ENCODE measurements around the gene TANGO2. TPM values are rescaled to one million over a fixed set of nuclear protein-coding genes. Genes with fewer than 3 reads are reported as not detected.

The TANGO2 gene
- total and polyA plus RNA-seq, 2 experiments from 2014 or later: 18.7 to 21.9 TPM

DNA sequence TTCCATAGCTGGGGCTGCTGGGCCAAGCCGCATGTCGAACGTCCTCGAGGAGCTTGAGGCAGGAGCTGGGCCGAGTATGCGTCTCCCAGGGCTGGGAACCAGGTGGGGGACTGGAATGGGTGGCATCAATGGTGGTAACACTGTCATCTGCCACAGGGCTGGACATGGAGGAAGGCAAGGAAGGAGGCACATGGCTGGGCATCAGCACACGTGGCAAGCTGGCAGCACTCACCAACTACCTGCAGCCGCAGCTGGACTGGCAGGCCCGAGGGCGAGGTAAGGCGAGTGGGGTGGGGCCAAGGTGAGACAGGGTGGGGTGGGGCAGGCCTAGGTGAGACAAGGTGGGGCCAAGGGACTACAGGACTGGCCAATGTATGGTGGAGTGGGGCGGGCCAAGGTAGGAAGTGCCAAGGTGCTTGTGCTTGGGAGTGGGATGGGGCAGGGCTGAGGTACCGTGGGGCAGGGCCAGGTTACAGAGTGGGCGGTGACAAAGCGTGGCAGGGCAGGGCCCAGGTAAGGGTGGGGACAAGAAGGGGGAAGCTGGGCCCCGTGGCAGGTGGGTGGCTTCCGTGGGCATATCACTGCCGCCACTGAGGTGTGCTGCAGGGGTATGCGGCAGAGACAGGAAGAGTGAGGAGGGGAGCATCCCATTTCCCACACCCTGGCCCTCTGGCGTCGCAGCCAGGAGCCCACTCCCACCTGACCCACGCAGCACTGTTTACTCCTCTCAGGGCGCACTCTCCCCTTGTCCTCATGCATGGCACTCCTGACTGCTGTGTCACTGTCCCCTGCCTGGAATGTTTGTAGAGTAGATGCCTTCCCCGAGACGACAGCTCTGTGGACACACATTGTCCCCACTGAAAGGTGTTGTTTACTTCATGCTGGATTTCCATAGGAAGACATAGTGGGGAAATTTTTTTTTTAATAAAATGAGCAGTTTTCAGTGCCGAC lies 31.7 kb downstream of the TANGO2 start:
- no peaks in the 10 kb centered on the region for H3K36me3 ChIP-seq
- H3K9me3 ChIP-seq (ENCODE audit: low read depth): no peaks in the 10 kb centered on the region
- no peak overlapping the region for H3K27ac ChIP-seq
- no peak overlapping the region for H3K4me3 ChIP-seq
- no peak for DNase-seq (ENCODE audit: low read depth in 1 of 2, low spot score in 1 of 2)
- TF ChIP-seq, protein P1, sequence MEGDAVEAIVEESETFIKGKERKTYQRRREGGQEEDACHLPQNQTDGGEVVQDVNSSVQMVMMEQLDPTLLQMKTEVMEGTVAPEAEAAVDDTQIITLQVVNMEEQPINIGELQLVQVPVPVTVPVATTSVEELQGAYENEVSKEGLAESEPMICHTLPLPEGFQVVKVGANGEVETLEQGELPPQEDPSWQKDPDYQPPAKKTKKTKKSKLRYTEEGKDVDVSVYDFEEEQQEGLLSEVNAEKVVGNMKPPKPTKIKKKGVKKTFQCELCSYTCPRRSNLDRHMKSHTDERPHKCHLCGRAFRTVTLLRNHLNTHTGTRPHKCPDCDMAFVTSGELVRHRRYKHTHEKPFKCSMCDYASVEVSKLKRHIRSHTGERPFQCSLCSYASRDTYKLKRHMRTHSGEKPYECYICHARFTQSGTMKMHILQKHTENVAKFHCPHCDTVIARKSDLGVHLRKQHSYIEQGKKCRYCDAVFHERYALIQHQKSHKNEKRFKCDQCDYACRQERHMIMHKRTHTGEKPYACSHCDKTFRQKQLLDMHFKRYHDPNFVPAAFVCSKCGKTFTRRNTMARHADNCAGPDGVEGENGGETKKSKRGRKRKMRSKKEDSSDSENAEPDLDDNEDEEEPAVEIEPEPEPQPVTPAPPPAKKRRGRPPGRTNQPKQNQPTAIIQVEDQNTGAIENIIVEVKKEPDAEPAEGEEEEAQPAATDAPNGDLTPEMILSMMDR (IDR thresholded peaks at IDR 0.05; ENCODE audit: low read depth, low read length): no peak
- H3K27me3 ChIP-seq: no peaks in the 10 kb centered on the region
- no peaks in the 10 kb centered on the region for H3K4me1 ChIP-seq (ENCODE audit: low read depth)

DNA sequence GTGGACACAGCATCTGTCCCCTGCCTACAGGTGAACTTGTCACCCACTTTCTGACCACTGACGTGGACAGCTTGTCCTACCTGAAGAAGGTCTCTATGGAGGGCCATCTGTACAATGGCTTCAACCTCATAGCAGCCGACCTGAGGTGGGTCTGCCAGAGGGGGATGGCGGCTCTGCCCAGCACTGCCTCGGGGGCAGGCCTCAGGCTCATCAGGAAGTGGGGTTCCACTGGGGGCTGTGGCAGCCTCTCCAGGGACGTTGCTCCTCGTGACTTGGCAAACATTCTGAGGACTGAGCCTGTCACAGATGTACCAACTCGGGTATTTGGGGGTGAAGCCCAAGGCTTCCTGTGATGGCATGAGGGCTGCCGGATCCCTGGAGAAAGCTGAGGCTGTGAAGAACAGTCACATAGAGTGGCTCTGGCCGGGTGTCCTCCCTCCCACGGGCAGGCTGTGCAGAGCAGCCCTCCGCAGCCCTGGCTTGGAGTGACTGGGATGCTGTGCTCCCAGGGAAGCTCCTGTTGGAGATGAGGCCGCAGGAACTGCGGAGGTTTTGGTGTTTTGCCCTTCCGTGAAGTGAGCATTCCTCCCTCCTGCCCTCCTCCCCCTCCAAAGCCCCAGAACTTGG lies 32.6 kb downstream of the TANGO2 start:
- H3K4me3 ChIP-seq: no peak overlapping the region
- no peak for DNase-seq (ENCODE audit: low read depth in 1 of 2, low spot score in 1 of 2)
- H3K27ac ChIP-seq: no peak overlapping the region
- TF ChIP-seq, protein P1 (IDR thresholded peaks at IDR 0.05; ENCODE audit: low read depth, low read length): no peak
- H3K9me3 ChIP-seq (ENCODE audit: low read depth): no peaks in the 10 kb centered on the region
- no peaks in the 10 kb centered on the region for H3K27me3 ChIP-seq
- H3K4me1 ChIP-seq (ENCODE audit: low read depth): peaks cover 2% of the 10 kb centered on the region
- H3K36me3 ChIP-seq: no peaks in the 10 kb centered on the region

DNA sequence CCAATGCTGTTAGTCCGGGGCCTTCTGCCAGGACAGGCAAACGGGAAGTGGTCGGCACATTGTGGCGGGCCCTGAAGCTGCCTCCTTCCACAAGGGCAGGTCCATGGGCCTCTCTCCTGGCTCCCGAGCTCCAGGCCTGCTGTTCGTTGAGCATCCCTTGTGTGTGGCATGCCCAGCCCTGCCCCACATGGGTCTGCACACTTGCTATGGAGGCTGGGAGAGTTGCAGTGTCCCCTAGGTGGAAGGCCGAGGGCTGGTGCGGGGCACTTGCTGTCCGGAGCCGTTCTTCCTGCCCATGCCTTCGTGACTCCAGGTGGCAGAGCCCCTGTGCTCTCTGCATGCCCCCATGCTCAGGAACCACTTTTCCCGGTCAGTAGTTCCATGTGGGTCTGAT lies 33.1 kb downstream of the TANGO2 start:
- DNase-seq (ENCODE audit: low read depth in 1 of 2, low spot score in 1 of 2): no peak
- H3K9me3 ChIP-seq (ENCODE audit: low read depth): no peaks in the 10 kb centered on the region
- no peak overlapping the region for H3K27ac ChIP-seq
- H3K4me1 ChIP-seq (ENCODE audit: low read depth): peaks cover 7% of the 10 kb centered on the region
- TF ChIP-seq, protein P1 (IDR thresholded peaks at IDR 0.05; ENCODE audit: low read depth, low read length): no peak
- no peaks in the 10 kb centered on the region for H3K27me3 ChIP-seq
- H3K36me3 ChIP-seq: no peaks in the 10 kb centered on the region
- H3K4me3 ChIP-seq: no peak overlapping the region

DNA sequence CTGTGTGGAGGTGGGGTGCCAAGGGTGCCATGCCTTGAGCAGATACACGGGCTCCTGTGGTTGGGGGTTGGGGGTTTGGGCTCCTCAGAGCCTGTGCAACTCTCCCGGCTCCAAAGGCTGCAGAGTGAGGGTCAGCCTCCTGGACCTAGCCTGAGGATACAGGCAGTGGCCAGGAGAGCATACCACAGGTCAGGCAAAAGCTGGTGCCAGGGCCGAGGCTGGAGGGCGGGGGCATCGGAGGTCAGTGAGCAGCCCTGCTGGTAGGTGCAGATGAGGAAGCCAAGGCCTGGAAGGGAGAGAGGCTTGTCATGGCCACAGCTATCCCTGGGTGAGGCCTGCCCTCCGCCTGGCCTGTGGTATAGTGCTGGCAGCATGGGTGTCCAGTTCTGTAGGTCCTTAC lies 33.6 kb downstream of the TANGO2 start:
- Histone ChIP-seq H3K27me3 (no peaks in the 10 kb centered on the region), H3K27ac (no peak overlapping the region), H3K36me3 (no peaks in the 10 kb centered on the region), H3K4me1 (ENCODE audit: low read depth) (peaks cover 12% of the 10 kb centered on the region), H3K4me3 (no peak overlapping the region), H3K9me3 (ENCODE audit: low read depth) (no peaks in the 10 kb centered on the region)
- TF ChIP-seq, protein P1 (IDR thresholded peaks at IDR 0.05; ENCODE audit: low read depth, low read length): no peak
- no peak for DNase-seq (ENCODE audit: low read depth in 1 of 2, low spot score in 1 of 2)

DNA sequence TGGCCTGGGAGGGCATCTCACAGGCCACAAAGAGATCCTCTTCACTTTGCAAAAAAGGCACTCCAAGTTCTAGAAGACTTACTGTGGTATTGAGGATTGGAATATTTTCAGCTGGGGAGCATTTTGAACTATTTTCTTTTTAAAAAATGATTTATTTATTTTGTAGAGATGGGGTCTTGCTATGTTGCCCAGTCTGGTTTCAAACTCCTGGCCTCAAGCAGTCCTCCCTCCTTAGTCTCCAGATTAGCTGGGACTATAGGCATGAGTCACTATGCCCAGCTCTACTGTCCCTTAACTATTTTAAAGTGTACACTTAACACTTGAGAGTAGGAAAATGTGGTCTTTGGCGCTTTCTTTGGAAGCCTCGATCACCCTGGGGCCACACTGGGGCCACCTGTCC lies 34.2 kb downstream of the TANGO2 start:
- no peak overlapping the region for H3K27ac ChIP-seq

More for the DNA sequence above, 34.2 kb downstream of the TANGO2 start:
- no peaks in the 10 kb centered on the region for H3K9me3 ChIP-seq (ENCODE audit: low read depth)
- no peaks in the 10 kb centered on the region for H3K27me3 ChIP-seq
- no peaks in the 10 kb centered on the region for H3K36me3 ChIP-seq
- H3K4me1 ChIP-seq (ENCODE audit: low read depth): peaks cover 14% of the 10 kb centered on the region
- no peak overlapping the region for H3K4me3 ChIP-seq
- no peak for DNase-seq (ENCODE audit: low read depth in 1 of 2, low spot score in 1 of 2)
- TF ChIP-seq, protein P1 (IDR thresholded peaks at IDR 0.05; ENCODE audit: low read depth, low read length): no peak

All from cardiac muscle cell (in vitro differentiated cells and primary cell).